Keratinocyte (primary cell): Measurements from ENCODE around the gene HOXB2.

Experiments used
- EZH2 ChIP-seq: IDR thresholded peaks from one replicate; pipeline ENCODE4 v1.6.1; 2012; ENCODE audit warnings: inconsistent platforms, mild to moderate bottlenecking, low read length, moderate library complexity
- TF ChIP-seq, protein P1 (sequence below), 3 experiments: IDR thresholded peaks in 1 of 3; conservative IDR thresholded peaks in 1 of 3; optimal IDR thresholded peaks in 1 of 3; 2 replicates in 2 of 3; 3 replicates in 1 of 3; pipeline versions ENCODE3 to v1.5.1; 2011; ENCODE audit warnings: low read length in 3 of 3, mild to moderate bottlenecking in 3 of 3, moderate library complexity in 2 of 3, control low read depth in 1 of 3, inconsistent platforms in 1 of 3; ENCODE audit not compliant: insufficient read depth in 2 of 3; ENCODE audit errors: extremely low read depth in 1 of 3

DNA sequence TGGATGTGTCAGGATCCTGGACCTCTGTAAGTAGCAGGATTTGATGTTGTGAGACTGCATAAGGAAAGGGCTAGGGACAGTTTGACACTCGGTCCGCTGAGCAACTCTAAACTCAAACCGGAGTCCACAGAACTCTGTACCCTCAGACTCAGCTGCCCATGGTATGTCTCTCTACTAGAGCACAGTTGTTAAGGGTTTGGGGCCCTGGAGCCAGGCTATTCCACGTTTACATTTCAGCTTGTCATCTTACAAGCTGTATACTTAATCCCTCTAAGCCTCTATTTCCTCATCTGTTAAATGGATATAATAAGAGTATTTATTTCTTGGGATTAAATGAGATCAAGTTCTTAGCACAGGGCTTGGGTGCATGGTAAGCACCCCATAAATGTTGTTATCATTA, 42.0 kb downstream of the HOXB2 start:
- TF ChIP-seq, protein P1, sequence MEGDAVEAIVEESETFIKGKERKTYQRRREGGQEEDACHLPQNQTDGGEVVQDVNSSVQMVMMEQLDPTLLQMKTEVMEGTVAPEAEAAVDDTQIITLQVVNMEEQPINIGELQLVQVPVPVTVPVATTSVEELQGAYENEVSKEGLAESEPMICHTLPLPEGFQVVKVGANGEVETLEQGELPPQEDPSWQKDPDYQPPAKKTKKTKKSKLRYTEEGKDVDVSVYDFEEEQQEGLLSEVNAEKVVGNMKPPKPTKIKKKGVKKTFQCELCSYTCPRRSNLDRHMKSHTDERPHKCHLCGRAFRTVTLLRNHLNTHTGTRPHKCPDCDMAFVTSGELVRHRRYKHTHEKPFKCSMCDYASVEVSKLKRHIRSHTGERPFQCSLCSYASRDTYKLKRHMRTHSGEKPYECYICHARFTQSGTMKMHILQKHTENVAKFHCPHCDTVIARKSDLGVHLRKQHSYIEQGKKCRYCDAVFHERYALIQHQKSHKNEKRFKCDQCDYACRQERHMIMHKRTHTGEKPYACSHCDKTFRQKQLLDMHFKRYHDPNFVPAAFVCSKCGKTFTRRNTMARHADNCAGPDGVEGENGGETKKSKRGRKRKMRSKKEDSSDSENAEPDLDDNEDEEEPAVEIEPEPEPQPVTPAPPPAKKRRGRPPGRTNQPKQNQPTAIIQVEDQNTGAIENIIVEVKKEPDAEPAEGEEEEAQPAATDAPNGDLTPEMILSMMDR (optimal IDR thresholded peaks at IDR 0.05 in 1 of 3, IDR thresholded peaks at IDR 0.05 in 1 of 3, conservative IDR thresholded peaks at IDR 0.05 in 1 of 3; ENCODE audit: extremely low read depth in 1 of 3, insufficient read depth in 2 of 3, low read length in 3 of 3) = no peak
- TF ChIP-seq EZH2 = no peak
